IMR-90 (cell line): ENCODE data around the gene ERP29. TPM values are rescaled to one million over a fixed set of nuclear protein-coding genes. Genes with fewer than 3 reads are reported as not detected.

Experiments
- ATAC-seq: fragments of 200-7000 bp; cut with Tn5 transposase; 2 replicates; pipeline ENCODE4 v1.9.1; 2020; ENCODE audit warnings: low read depth, mild to moderate bottlenecking, moderate library complexity
- BruUV-seq: library from RNA; stranded (reverse); fragments of 400-500 nt; replicated peaks from 2 replicates; lab custom pipeline; 2021; lab: Mats Ljungman, UMichigan
- CTCF ChIA-PET: fragments of 300-600 bp; formaldehyde crosslinking; extraction: SDS; loops from one replicate; lab custom pipeline; 2021; ENCODE audit warnings: antibody characterized with exemption; lab: Yijun Ruan, JAX
- POLR2A ChIA-PET: fragments of 300-600 bp; sonication (Branson Sonifier 250); formaldehyde crosslinking; loops from one replicate; lab custom pipeline; 2022; ENCODE audit warnings: antibody characterized with exemption; ENCODE audit not compliant: unreplicated experiment; lab: Charles Lee
- DNase-seq: peaks from one replicate; pipeline ENCODE4 v3.0.0; 2013
- H2AFZ ChIP-seq: replicated peaks from 2 replicates; pipeline ENCODE3; 2013; ENCODE audit warnings: low read length, mild to moderate bottlenecking; ENCODE audit not compliant: poor library complexity
- H2AK5ac ChIP-seq: 2 replicates; pipeline ENCODE4 v1.6.1; 2013; ENCODE audit warnings: low read depth, low read length, inconsistent platforms
- H2AK9ac ChIP-seq: replicated peaks from 2 replicates; pipeline ENCODE3; 2013; ENCODE audit warnings: mild to moderate bottlenecking, low read depth, low read length, moderate library complexity; ENCODE audit not compliant: poor library complexity
- H2BK120ac ChIP-seq: 2 replicates; pipeline ENCODE4 v1.6.1; 2013; ENCODE audit warnings: low read depth, low read length, inconsistent platforms
- H2BK15ac ChIP-seq: 3 replicates; pipeline ENCODE4 v1.6.1; 2013; ENCODE audit warnings: low read depth, low read length, inconsistent platforms
- H2BK20ac ChIP-seq: 2 replicates; pipeline ENCODE4 v1.6.1; 2013; ENCODE audit warnings: low read depth, mild to moderate bottlenecking, inconsistent platforms, low read length, moderate library complexity
- H2BK5ac ChIP-seq: 2 replicates; pipeline ENCODE4 v1.6.1; 2013; ENCODE audit warnings: mild to moderate bottlenecking, low read depth, low read length, inconsistent platforms; ENCODE audit not compliant: poor library complexity, severe bottlenecking
- H3K14ac ChIP-seq: replicated peaks from 2 replicates; pipeline ENCODE4 v1.6.1; 2013; ENCODE audit warnings: low read depth, low read length, inconsistent platforms
- H3K18ac ChIP-seq: 2 replicates; pipeline ENCODE4 v1.6.1; 2013; ENCODE audit warnings: low read depth, low read length, control low read depth
- H3K23ac ChIP-seq: 2 replicates; pipeline ENCODE4 v1.6.1; 2013; ENCODE audit warnings: low read depth, low read length, inconsistent platforms
- H3K27ac ChIP-seq: 2 replicates; pipeline ENCODE4 v1.5.1; 2013; ENCODE audit warnings: mild to moderate bottlenecking, control low read depth, low read length; ENCODE audit not compliant: insufficient read depth
- H3K27me3 ChIP-seq: 2 replicates; pipeline ENCODE4 v1.6.1; 2013; ENCODE audit warnings: low read length; ENCODE audit not compliant: control insufficient read depth, insufficient read depth
- H3K36me3 ChIP-seq: 2 replicates; pipeline ENCODE4 v1.6.1; 2013; ENCODE audit warnings: low read length, mixed read lengths; ENCODE audit not compliant: control insufficient read depth, insufficient read depth
- H3K4ac ChIP-seq: 2 replicates; pipeline ENCODE4 v1.6.1; 2013; ENCODE audit warnings: low read depth, low read length, inconsistent platforms
- H3K4me1 ChIP-seq: 2 replicates; pipeline ENCODE4 v1.6.1; 2013; ENCODE audit warnings: low read length, mixed read lengths; ENCODE audit not compliant: control insufficient read depth, insufficient read depth
- H3K4me2 ChIP-seq: 2 replicates; pipeline ENCODE4 v1.6.1; 2013; ENCODE audit warnings: low read depth, mild to moderate bottlenecking, control low read depth, low read length, moderate library complexity
- H3K4me3 ChIP-seq: 2 replicates; pipeline ENCODE4 v1.5.1; 2013; ENCODE audit warnings: low read depth, mild to moderate bottlenecking, control low read depth, low read length, moderate library complexity; ENCODE audit not compliant: insufficient read depth
- H3K56ac ChIP-seq: 2 replicates; pipeline ENCODE4 v1.6.1; 2013; ENCODE audit warnings: low read length, inconsistent platforms; ENCODE audit not compliant: insufficient read depth; ENCODE audit errors: extremely low read depth
- H3K79me1 ChIP-seq, 2 experiments: 2 replicates each; pipeline ENCODE4 v1.6.1; 2013; ENCODE audit warnings: low read length in 2 of 2, inconsistent platforms in 1 of 2, low read depth in 1 of 2
- H3K9ac ChIP-seq: 2 replicates; pipeline ENCODE4 v1.6.1; 2013; ENCODE audit warnings: low read depth, low read length, control low read depth
- H3K9me1 ChIP-seq: 2 replicates; pipeline ENCODE4 v1.6.1; 2013; ENCODE audit warnings: low read length, inconsistent platforms; ENCODE audit not compliant: insufficient read depth
- H3K9me3 ChIP-seq: 2 replicates; pipeline ENCODE4 v1.6.1; 2013; ENCODE audit warnings: low read length; ENCODE audit not compliant: control insufficient read depth, insufficient read depth
- H4K20me1 ChIP-seq: 2 replicates; pipeline ENCODE4 v1.6.1; 2013; ENCODE audit warnings: low read length, inconsistent platforms; ENCODE audit not compliant: insufficient read depth
- H4K5ac ChIP-seq: 2 replicates; pipeline ENCODE4 v1.6.1; 2013; ENCODE audit warnings: mild to moderate bottlenecking, low read depth, low read length, control low read depth
- H4K8ac ChIP-seq, 2 experiments: 2 replicates each; pipeline ENCODE4 v1.6.1; 2013; ENCODE audit warnings: low read depth in 2 of 2, low read length in 2 of 2, control low read depth in 1 of 2, inconsistent platforms in 1 of 2
- H4K91ac ChIP-seq: 2 replicates; pipeline ENCODE4 v1.6.1; 2013; ENCODE audit warnings: low read depth, low read length, inconsistent platforms; ENCODE audit not compliant: insufficient read depth
- BHLHE40 ChIP-seq: fragments of 150-350 bp; IDR thresholded peaks from 2 replicates; pipeline ENCODE4 v1.6.1; 2016; ENCODE audit warnings: mild to moderate bottlenecking, low read depth, low read length
- CEBPB ChIP-seq: IDR thresholded peaks from 2 replicates; pipeline ENCODE4 v1.6.1; 2012; ENCODE audit warnings: low read depth, low read length, improper control_type of control experiment
- CHD1 ChIP-seq: IDR thresholded peaks from 2 replicates; pipeline ENCODE4 v1.6.1; 2012; ENCODE audit warnings: low read depth, low read length, improper control_type of control experiment
- ELK1 ChIP-seq: fragments of 150-350 bp; IDR thresholded peaks from 2 replicates; pipeline ENCODE4 v1.6.1; 2016; ENCODE audit warnings: low read depth, mild to moderate bottlenecking, low read length, moderate library complexity, borderline replicate concordance
- FOS ChIP-seq: fragments of 150-350 bp; IDR thresholded peaks from 2 replicates; pipeline ENCODE4 v1.6.1; 2016; ENCODE audit warnings: low read depth, low read length
- MAFK ChIP-seq: IDR thresholded peaks from 2 replicates; pipeline ENCODE4 v1.6.1; 2012; ENCODE audit warnings: low read depth, low read length, improper control_type of control experiment
- MAZ ChIP-seq: IDR thresholded peaks from 2 replicates; pipeline ENCODE4 v1.6.1; 2012; ENCODE audit warnings: low read depth, mild to moderate bottlenecking, low read length, improper control_type of control experiment, moderate library complexity, borderline replicate concordance
- MXI1 ChIP-seq: IDR thresholded peaks from 2 replicates; pipeline ENCODE4 v1.6.1; 2012; ENCODE audit warnings: low read depth, mild to moderate bottlenecking, low read length, moderate library complexity, borderline replicate concordance
- NFE2L2 ChIP-seq: fragments of 150-350 bp; IDR thresholded peaks from 2 replicates; pipeline ENCODE4 v1.6.1; 2016; ENCODE audit warnings: low read depth, mild to moderate bottlenecking, low read length
- RAD21 ChIP-seq: IDR thresholded peaks from 2 replicates; pipeline ENCODE4 v1.6.1; 2012; ENCODE audit warnings: low read length, improper control_type of control experiment
- RCOR1 ChIP-seq: IDR thresholded peaks from 2 replicates; pipeline ENCODE4 v1.6.1; 2012; ENCODE audit warnings: mild to moderate bottlenecking, low read length, improper control_type of control experiment; ENCODE audit not compliant: insufficient replicate concordance
- RFX5 ChIP-seq: IDR thresholded peaks from 2 replicates; pipeline ENCODE4 v1.8.0; 2012; ENCODE audit warnings: low read depth, mild to moderate bottlenecking, low read length, moderate library complexity
- SMC3 ChIP-seq: fragments of 150-350 bp; IDR thresholded peaks from 2 replicates; pipeline ENCODE4 v1.6.1; 2016; ENCODE audit warnings: low read depth, mild to moderate bottlenecking, antibody characterized with exemption, low read length, moderate library complexity
- USF2 ChIP-seq: fragments of 150-350 bp; IDR thresholded peaks from 2 replicates; pipeline ENCODE4 v1.6.1; 2017; ENCODE audit warnings: mild to moderate bottlenecking, antibody characterized with exemption, low read length, low read depth
- WGBS, 2 experiments: methylation state at CpG; one replicate each; pipeline versions ENCODE4 v1.1.5 to v1.1.7; 2013; ENCODE audit warnings: missing lambda C conversion rate in 2 of 2; ENCODE audit not compliant: insufficient read length in 1 of 2; ENCODE audit errors: extremely low coverage in 2 of 2; 5-methylcytosine and 5-hydroxymethylcytosine counted together
- dilution Hi-C: fragments of 300-500 bp; cut with HindIII; formaldehyde crosslinking; loops from one replicate; pipeline ENCODE4 v1.14.3; 2018; ENCODE audit warnings: low sequenced_read_pairs; ENCODE audit not compliant: unreplicated experiment
- in situ Hi-C: fragments of 300-500 bp; cut with MboI; formaldehyde crosslinking; loops from 3 replicates; pipeline ENCODE4 v1.14.3; 2019; ENCODE audit warnings: low sequenced_read_pairs, inconsistent platforms, mixed read lengths
- intact Hi-C: fragments of 100-400 bp; cut with micrococcal nuclease; formaldehyde crosslinking; loops from 2 replicates; pipeline ENCODE4 v1.10.0; 2022
- polyA plus RNA-seq, 3 experiments: library from polyadenylated mRNA; depleted of rRNA; stranded (reverse); fragments of >200 nt; gene quantifications; 2 replicates each; pipeline ENCODE4 v1.2.3, GENCODE V29; 2012; ENCODE audit warnings: low replicate concordance in 1 of 3
- total RNA-seq: library from RNA; depleted of rRNA; stranded (reverse); fragments of >200 nt; gene quantifications from 2 replicates; pipeline ENCODE4 v1.2.3, GENCODE V29; 2012

ERP29 gene
- total and polyA plus RNA-seq, 2 of the 4 experiments (the other 2 are of a cell fraction): 30.3 to 98.8 TPM

DNA sequence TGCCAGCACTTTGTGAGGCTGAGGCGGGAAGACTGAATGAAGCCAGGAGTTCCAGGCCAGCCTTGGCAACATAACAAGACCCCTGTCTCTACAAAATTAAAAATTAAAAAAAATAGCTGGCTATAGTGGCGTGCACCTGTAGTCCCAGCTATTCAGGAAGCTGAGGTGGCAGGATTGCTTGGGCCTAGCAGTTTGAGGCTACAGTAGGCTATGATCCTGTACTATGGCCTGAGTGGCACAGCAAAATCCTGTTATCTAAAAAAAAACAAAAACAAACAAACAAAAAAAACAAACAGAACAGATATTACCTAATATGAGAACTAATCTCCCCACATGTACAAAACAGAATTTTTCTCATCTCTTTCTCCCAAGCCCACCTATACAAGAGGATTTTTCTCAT lies 15.9 kb upstream of the ERP29 start:
- CTCF ChIA-PET: no interaction called here
- dilution Hi-C loops: no loop called here

More for the DNA sequence above, 15.9 kb upstream of the ERP29 start:
- Histone ChIP-seq H4K8ac (no peak overlapping the region), H3K23ac (no peak overlapping the region), H2BK120ac (no peak overlapping the region), H3K79me1 (no peaks in the 10 kb centered on the region), H2BK20ac (no peak overlapping the region), H2AK5ac (no peak overlapping the region), H4K91ac (no peak overlapping the region), H3K36me3 (no peaks in the 10 kb centered on the region), H3K27me3 (no peaks in the 10 kb centered on the region), H3K18ac (no peak overlapping the region), H3K4me1 (peaks cover 3% of the 10 kb centered on the region; the same call in 1 of the 2 replicates), H2AFZ (no peak overlapping the region), H3K56ac (no peak overlapping the region), H3K9ac (no peak overlapping the region), H2BK15ac (no peak overlapping the region), H3K14ac (no peak overlapping the region), H3K9me1 (no peaks in the 10 kb centered on the region), H3K4me3 (no peak overlapping the region), H4K5ac (no peak overlapping the region), H3K4ac (no peak overlapping the region), H3K9me3 (no peaks in the 10 kb centered on the region), H4K20me1 (no peaks in the 10 kb centered on the region), H3K4me2 (no peak overlapping the region), H2AK9ac (no peak overlapping the region), H2BK5ac (no peak overlapping the region), H3K27ac (no peak overlapping the region)
- WGBS, 2 experiments: no CpG with 5 or more reads among the region's 2 CpGs
- no peak for DNase-seq
- intact Hi-C loops: no loop called here
- in situ Hi-C loops: no loop called here
- no peak for TF ChIP-seq RCOR1
- TF ChIP-seq CHD1: no peak
- TF ChIP-seq CEBPB: no peak
- no peak for TF ChIP-seq ELK1
- no peak for TF ChIP-seq FOS
- no peak for TF ChIP-seq NFE2L2
- TF ChIP-seq MXI1: no peak
- TF ChIP-seq MAZ: no peak
- TF ChIP-seq USF2: no peak
- TF ChIP-seq BHLHE40: no peak
- TF ChIP-seq MAFK: no peak
- TF ChIP-seq RFX5: no peak
- TF ChIP-seq RAD21: no peak
- no peak for TF ChIP-seq SMC3
- POLR2A ChIA-PET: no interaction called here
- no peak for ATAC-seq
- BruUV-seq: no TSS peak
